HepG2 (cell line): ENCODE results near the gene MSANTD1. TPM values are rescaled to one million over a fixed set of nuclear protein-coding genes. Genes with fewer than 3 reads are reported as not detected.

Source experiments
- ATAC-seq: fragments of 200-7000 bp; cut with Tn5 transposase; 3 replicates; pipeline ENCODE4 v1.9.1; 2020; ENCODE audit warnings: mild to moderate bottlenecking, moderate library complexity
- BruUV-seq: library from RNA; stranded (reverse); fragments of 400-500 nt; replicated peaks from 2 replicates; lab custom pipeline; 2021; lab: Mats Ljungman, UMichigan
- CTCF ChIA-PET: fragments of 300-600 bp; formaldehyde crosslinking; extraction: SDS; loops from one replicate; lab custom pipeline; 2021; ENCODE audit warnings: low total read pairs, inconsistent platforms, low intra/inter-chr PET ratio; lab: Yijun Ruan, JAX
- POLR2A ChIA-PET: fragments of 350-600 bp; sonication (Branson Sonifier 250); formaldehyde crosslinking; loops from one replicate; lab custom pipeline; 2020; ENCODE audit warnings: antibody characterized with exemption, inconsistent platforms; lab: Yijun Ruan, JAX
- DNase-seq: peaks from one replicate; pipeline ENCODE4 v3.0.0-alpha.2; 2015; ENCODE audit warnings: low spot score
- FAIRE-seq: peaks from 3 replicates; lab custom pipeline; 2011; peaks lifted over from hg19 to GRCh38; lab: Jason Lieb, UNC
- H2AFZ ChIP-seq: one replicate; pipeline ENCODE4 v1.6.1; 2011; ENCODE audit warnings: low read length, inconsistent platforms
- H3K27ac ChIP-seq: fragments of 300-600 bp; 3 replicates; pipeline ENCODE4 v1.8.0; 2011; ENCODE audit warnings: mixed run types, mild to moderate bottlenecking, mixed read lengths, low read length, inconsistent platforms; ENCODE audit not compliant: insufficient read depth; ENCODE audit errors: extremely low read length
- H3K27me3 ChIP-seq, 2 experiments: fragments of 200-600 bp in 1 of 2; 2 replicates in 1 of 2; 3 replicates in 1 of 2; pipeline versions ENCODE4 v1.6.0 to v1.8.0; 2011; ENCODE audit warnings: low read length in 2 of 2, mild to moderate bottlenecking in 2 of 2, moderate library complexity in 2 of 2, inconsistent platforms in 1 of 2; ENCODE audit not compliant: insufficient read depth in 2 of 2, control insufficient read depth in 1 of 2
- H3K36me3 ChIP-seq, 2 experiments: fragments of 200-600 bp in 1 of 2; replicated peaks in 1 of 2; 2 replicates in 1 of 2; 3 replicates in 1 of 2; pipeline versions ENCODE4 v1.5.1 to v1.8.0; 2011; ENCODE audit warnings: low read length in 2 of 2, inconsistent platforms in 1 of 2; ENCODE audit not compliant: insufficient read depth in 2 of 2, control insufficient read depth in 1 of 2
- H3K4me1 ChIP-seq: 2 replicates; pipeline ENCODE4 v1.5.1; 2012; ENCODE audit warnings: low read length, inconsistent platforms; ENCODE audit not compliant: insufficient read depth
- H3K4me2 ChIP-seq: 2 replicates; pipeline ENCODE4 v1.6.0; 2011; ENCODE audit warnings: low read depth, low read length, inconsistent platforms
- H3K4me3 ChIP-seq, 3 experiments: fragments of 200-600 bp in 1 of 3; sonication (generic), shearing (Covaris generic) in 1 of 3; replicated peaks in 1 of 3; 2 replicates each; pipeline ENCODE4 v1.5.1; 2011 to 2016; ENCODE audit warnings: low read length in 3 of 3, inconsistent platforms in 2 of 3, low read depth in 2 of 3, mild to moderate bottlenecking in 2 of 3, control low read depth in 1 of 3, mixed read lengths in 1 of 3; ENCODE audit not compliant: insufficient read depth in 1 of 3
- H3K79me2 ChIP-seq: one replicate; pipeline ENCODE4 v1.6.1; 2011; ENCODE audit warnings: low read length, inconsistent platforms; ENCODE audit not compliant: insufficient read depth
- H3K9ac ChIP-seq: 2 replicates; pipeline ENCODE4 v1.6.0; 2011; ENCODE audit warnings: mild to moderate bottlenecking, low read depth, low read length, inconsistent platforms; ENCODE audit not compliant: insufficient read depth
- H3K9me3 ChIP-seq: 2 replicates; pipeline ENCODE4 v1.5.1; 2012; ENCODE audit warnings: mild to moderate bottlenecking, low read length
- H4K20me1 ChIP-seq: 2 replicates; pipeline ENCODE4 v1.6.0; 2011; ENCODE audit warnings: inconsistent platforms, mild to moderate bottlenecking, low read length, moderate library complexity; ENCODE audit not compliant: insufficient read depth
- ZNF101 ChIP-seq: sonication (generic); formaldehyde crosslinking; IDR thresholded peaks from 2 replicates; pipeline ENCODE4 v1.4.0; 2020; ENCODE audit warnings: mild to moderate bottlenecking, low read depth, missing genetic modification reagents, borderline replicate concordance
- WGBS: methylation state at CpG from one replicate; pipeline ENCODE4 v1.1.6; 2017; ENCODE audit warnings: low lambda C conversion rate; 5-methylcytosine and 5-hydroxymethylcytosine counted together
- in situ Hi-C: cut with HindIII; loops from 2 replicates; pipeline ENCODE4 v1.10.0; 2017; ENCODE audit warnings: low pct_unique_long_range_greater_than_20kb; ENCODE audit not compliant: extremely low pct_ligation_motif_present
- intact Hi-C: fragments of 100-400 bp; cut with micrococcal nuclease; formaldehyde crosslinking; loops from one replicate; pipeline ENCODE4 v1.10.0; 2022; ENCODE audit not compliant: unreplicated experiment
- polyA plus RNA-seq, 8 experiments: library from polyadenylated mRNA; depleted of rRNA in 3 of 8; stranded (reverse) in 7 of 8; unstranded in 1 of 8; fragments of >200 nt; fragmentation: Illumina TruSeq in 4 of 8; extraction: Trizol in 4 of 8; gene quantifications; 2 replicates each; pipeline versions ENCODE4 v1.2.1 to v1.2.3, GENCODE V29; 2011 to 2016; ENCODE audit warnings: low read depth in 4 of 8, missing spikeins in 1 of 8, mixed read lengths in 1 of 8; ENCODE audit not compliant: insufficient read depth in 1 of 8
- total RNA-seq, 5 experiments: library from RNA; depleted of rRNA; stranded (reverse); fragments of >200 nt; fragmentation: Illumina TruSeq; extraction: Trizol; gene quantifications; 2 replicates each; pipeline ENCODE4 v1.2.3, GENCODE V29; 2016; ENCODE audit warnings: low read depth in 1 of 5
- TF ChIP-seq, protein P1 (sequence below): sonication (generic); formaldehyde crosslinking; IDR thresholded peaks from 2 replicates; pipeline ENCODE4 v1.4.0; 2020; ENCODE audit warnings: low read depth, missing genetic modification reagents

The MSANTD1 gene
- total and polyA plus RNA-seq, 2 of the 13 experiments (the other 11 are each of a cell fraction or from before 2014, with no cell fraction given) = 0.22 to 0.40 TPM

DNA sequence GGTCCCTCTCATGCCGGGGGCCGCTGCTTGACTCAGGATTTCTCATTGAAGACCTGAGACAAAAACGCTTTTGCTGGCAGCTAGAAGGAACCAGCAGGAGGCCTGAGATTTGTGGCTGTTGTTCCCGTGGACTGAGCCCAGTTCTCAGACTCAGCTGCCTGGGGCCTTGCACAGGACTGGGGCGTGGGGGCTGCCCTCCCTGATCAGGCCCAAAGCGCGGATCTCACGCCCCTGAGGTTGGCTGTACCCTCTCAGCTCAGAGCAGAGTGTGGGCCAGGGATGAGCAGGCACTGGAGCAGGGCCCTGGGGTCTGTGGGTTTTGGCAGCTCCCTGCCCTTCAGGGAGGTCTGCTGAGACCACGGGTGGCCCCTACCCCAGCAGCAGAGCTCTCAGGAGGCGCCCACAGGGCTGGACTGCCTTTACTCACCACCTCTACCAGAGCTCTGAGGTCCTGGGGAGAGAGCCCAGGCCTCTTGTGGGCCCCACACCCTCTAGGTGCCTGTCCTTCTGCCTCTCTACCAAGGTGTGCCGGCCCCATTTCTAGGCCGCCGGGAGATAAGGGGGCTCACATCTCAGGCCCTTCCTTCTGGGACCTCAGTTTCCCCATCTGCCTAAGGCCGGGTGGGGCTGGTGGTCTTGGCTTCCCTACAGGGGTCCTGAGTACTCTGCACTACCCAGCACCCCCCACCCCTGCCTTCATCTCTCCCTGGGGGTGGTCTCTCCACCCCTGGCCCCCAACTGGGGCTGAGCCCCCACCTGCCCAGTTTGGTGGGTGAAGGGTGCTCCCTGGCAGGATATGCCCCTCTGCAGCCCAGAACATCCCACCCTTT, 5.6 kb downstream of the MSANTD1 start:
- Histone ChIP-seq H3K27ac (no peak overlapping the region), H3K27me3 (no peaks in the 10 kb centered on the region), H3K4me3 (no peak overlapping the region), H3K4me1 (peaks cover 23% of the 10 kb centered on the region), H2AFZ (no peak overlapping the region), H3K4me2 (no peak overlapping the region), H3K36me3 (no peaks in the 10 kb centered on the region), H3K9me3 (no peaks in the 10 kb centered on the region), H3K79me2 (no peaks in the 10 kb centered on the region), H3K9ac (no peak overlapping the region), H4K20me1 (no peaks in the 10 kb centered on the region)
- no peak for DNase-seq
- no peak for ATAC-seq
- intact Hi-C loops = no loop called here
- ChIA-PET POLR2A (interaction anchor here (0.7 kb wide), 1 partner anchor 37 kb away, joined by 3 read pairs; no protein-coding TSS in a partner anchor), CTCF (no interaction called here)
- TF ChIP-seq, protein P1, sequence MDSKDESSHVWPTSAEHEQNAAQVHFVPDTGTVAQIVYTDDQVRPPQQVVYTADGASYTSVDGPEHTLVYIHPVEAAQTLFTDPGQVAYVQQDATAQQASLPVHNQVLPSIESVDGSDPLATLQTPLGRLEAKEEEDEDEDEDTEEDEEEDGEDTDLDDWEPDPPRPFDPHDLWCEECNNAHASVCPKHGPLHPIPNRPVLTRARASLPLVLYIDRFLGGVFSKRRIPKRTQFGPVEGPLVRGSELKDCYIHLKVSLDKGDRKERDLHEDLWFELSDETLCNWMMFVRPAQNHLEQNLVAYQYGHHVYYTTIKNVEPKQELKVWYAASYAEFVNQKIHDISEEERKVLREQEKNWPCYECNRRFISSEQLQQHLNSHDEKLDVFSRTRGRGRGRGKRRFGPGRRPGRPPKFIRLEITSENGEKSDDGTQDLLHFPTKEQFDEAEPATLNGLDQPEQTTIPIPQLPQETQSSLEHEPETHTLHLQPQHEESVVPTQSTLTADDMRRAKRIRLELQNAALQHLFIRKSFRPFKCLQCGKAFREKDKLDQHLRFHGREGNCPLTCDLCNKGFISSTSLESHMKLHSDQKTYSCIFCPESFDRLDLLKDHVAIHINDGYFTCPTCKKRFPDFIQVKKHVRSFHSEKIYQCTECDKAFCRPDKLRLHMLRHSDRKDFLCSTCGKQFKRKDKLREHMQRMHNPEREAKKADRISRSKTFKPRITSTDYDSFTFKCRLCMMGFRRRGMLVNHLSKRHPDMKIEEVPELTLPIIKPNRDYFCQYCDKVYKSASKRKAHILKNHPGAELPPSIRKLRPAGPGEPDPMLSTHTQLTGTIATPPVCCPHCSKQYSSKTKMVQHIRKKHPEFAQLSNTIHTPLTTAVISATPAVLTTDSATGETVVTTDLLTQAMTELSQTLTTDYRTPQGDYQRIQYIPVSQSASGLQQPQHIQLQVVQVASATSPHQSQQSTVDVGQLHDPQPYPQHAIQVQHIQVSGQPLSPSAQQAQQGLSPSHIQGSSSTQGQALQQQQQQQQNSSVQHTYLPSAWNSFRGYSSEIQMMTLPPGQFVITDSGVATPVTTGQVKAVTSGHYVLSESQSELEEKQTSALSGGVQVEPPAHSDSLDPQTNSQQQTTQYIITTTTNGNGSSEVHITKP (CRISPR knock-in tag) = no peak
- no peak for TF ChIP-seq ZNF101 (CRISPR knock-in tag)
- WGBS = 68% methylated on average over 7 of the region's 14 CpGs
- BruUV-seq = no TSS peak
- in situ Hi-C loops = no loop called here
- FAIRE-seq = no peak
